ENCODE data around the gene PCYT2. TPM values are rescaled to one million over a fixed set of nuclear protein-coding genes. Genes with fewer than 3 reads are reported as not detected.

PCYT2 gene
- total and polyA plus RNA-seq, 9 of the 15 experiments (the other 6 are each of a cell fraction or from before 2014, with no cell fraction given): 0.92 to 134 (median 82.5) TPM

GRCh38 chr17:81860756-81861568, 50.2 kb downstream of the PCYT2 start (continued):
- peak; percentile 90 for TF ChIP-seq MEF2D (tag; conservative IDR thresholded peaks at IDR 0.05; ENCODE audit: low read depth)
- peak; percentile 16 to 94; a peak in 2 of 4 replicates for TF ChIP-seq SIN3A (IDR thresholded peaks at IDR 0.05; ENCODE audit: borderline replicate concordance in 2 of 2, control insufficient read depth in 1 of 2, low read depth in 2 of 2, low read length in 2 of 2)
- peak; percentile 79 for TF ChIP-seq ZNF511 (CRISPR knock-in tag; IDR thresholded peaks at IDR 0.05)
- TF ChIP-seq SIN3B (IDR thresholded peaks at IDR 0.05; ENCODE audit: low read depth): peak; percentile 93
- TF ChIP-seq NELFE (IDR thresholded peaks at IDR 0.05; ENCODE audit: insufficient read depth, insufficient read length): no peak
- no peak for TF ChIP-seq ZFP91 (CRISPR knock-in tag; IDR thresholded peaks at IDR 0.05)
- TF ChIP-seq STAT6 (CRISPR knock-in tag; IDR thresholded peaks at IDR 0.05): peak; percentile 23; the same call in 1 of the 2 replicates
- TF ChIP-seq ZNF449 (CRISPR knock-in tag; IDR thresholded peaks at IDR 0.05): peak; percentile 98
- no peak for TF ChIP-seq HMGN3 (IDR thresholded peaks at IDR 0.05; ENCODE audit: borderline replicate concordance, extremely low read depth, insufficient read length, low read depth, low read length)
- no peak for TF ChIP-seq ZBTB1 (CRISPR knock-in tag; IDR thresholded peaks at IDR 0.05; ENCODE audit: borderline replicate concordance, low read depth)
- no peak for TF ChIP-seq GATA2 (CRISPR knock-in tag; IDR thresholded peaks at IDR 0.05)
- TF ChIP-seq TRIM25 (IDR thresholded peaks at IDR 0.05; ENCODE audit: borderline replicate concordance): no peak
- TF ChIP-seq CBX5 (IDR thresholded peaks at IDR 0.05; ENCODE audit: borderline replicate concordance, low read depth): peak; percentile 28; the same call in 1 of the 2 replicates
- TF ChIP-seq ETV6 (IDR thresholded peaks at IDR 0.05; ENCODE audit: borderline replicate concordance in 1 of 2, low read depth in 2 of 2, low read length in 1 of 2): no peak
- no peak for TF ChIP-seq ETV6 (CRISPR knock-in tag; IDR thresholded peaks at IDR 0.05; ENCODE audit: borderline replicate concordance)
